Stomach (tissue), 9 donors: Measurements from ENCODE around the gene GAMT. TPM values are rescaled to one million over a fixed set of nuclear protein-coding genes. Genes with fewer than 3 reads are reported as not detected.

ENCODE experiments used
- DNase-seq, 2 donors: peaks; one replicate each; pipeline versions ENCODE4 v3.0.0 to v3.0.0-alpha.2; 2013 to 2019
- H3K27ac ChIP-seq, 5 donors: fragments of 200-600 bp in 4 of 5; sonication (generic) in 4 of 5; one replicate each; pipeline ENCODE4 v1.5.1; 2013 to 2019; ENCODE audit warnings: mild to moderate bottlenecking in 1 of 5, moderate library complexity in 1 of 5
- H3K27me3 ChIP-seq, 3 donors: fragments of 200-600 bp; sonication (generic); one replicate each; pipeline ENCODE4 v1.5.1; 2017 to 2019; ENCODE audit warnings: mixed run types in 1 of 3
- H3K36me3 ChIP-seq, 4 donors: fragments of 200-600 bp; sonication (generic); 1 replicate in 3 of 4; 2 replicates in 1 of 4; pipeline ENCODE4 v1.5.1; 2016 to 2019
- H3K4me1 ChIP-seq, 4 donors: fragments of 200-600 bp; sonication (generic); one replicate each; pipeline ENCODE4 v1.5.1; 2016 to 2019
- H3K4me3 ChIP-seq, 4 donors: fragments of 200-600 bp; sonication (generic) in 3 of 4; one replicate each; pipeline ENCODE4 v1.5.1; 2016 to 2019; ENCODE audit warnings: mild to moderate bottlenecking in 1 of 4
- H3K9me3 ChIP-seq, 4 donors: fragments of 200-600 bp; sonication (generic); one replicate each; pipeline ENCODE4 v1.5.1; 2016 to 2019
- CTCF ChIP-seq, 7 experiments: fragments of 450-650 bp in 4 of 7; fragments of 200-600 bp in 3 of 7; sonication (generic) in 3 of 7; IDR thresholded peaks; one replicate each; pipeline ENCODE4 v1.5.1; 2016 to 2019; ENCODE audit warnings: antibody characterized with exemption in 7 of 7, control low read depth in 2 of 7, mild to moderate bottlenecking in 1 of 7
- EP300 ChIP-seq: sonication (generic); formaldehyde crosslinking; IDR thresholded peaks from one replicate; pipeline ENCODE4 v1.6.1; 2017; ENCODE audit warnings: antibody characterized with exemption
- POLR2A ChIP-seq, 4 donors: fragments of 450-650 bp; IDR thresholded peaks; one replicate each; pipeline ENCODE4 v1.6.1; 2016; ENCODE audit warnings: antibody characterized with exemption in 4 of 4, control low read depth in 2 of 4, mild to moderate bottlenecking in 1 of 4, moderate library complexity in 1 of 4
- POLR2AphosphoS5 ChIP-seq, 3 donors: sonication (generic); formaldehyde crosslinking; IDR thresholded peaks; one replicate each; pipeline ENCODE4 v1.6.1; 2016; ENCODE audit warnings: antibody characterized with exemption in 3 of 3
- WGBS, 5 donors: extraction: QIAGEN DNeasy Blood & Tissue Kit in 3 of 5; methylation state at CpG; one replicate each; pipeline versions ENCODE4 v1.1.5 to v1.1.7; 2013 to 2018; 5-methylcytosine and 5-hydroxymethylcytosine counted together
- intact Hi-C: fragments of 100-400 bp; cut with DNase I; formaldehyde crosslinking; loops from one replicate; pipeline ENCODE4 v1.15.1; 2023; ENCODE audit warnings: low total_unique reads
- polyA plus RNA-seq, 3 donors: library from polyadenylated mRNA; stranded (reverse); fragments of 200-250 nt; gene quantifications; one replicate each; pipeline ENCODE4 v1.2.3, GENCODE V29; 2013
- total RNA-seq, 5 donors: library from RNA; depleted of rRNA; stranded (reverse); fragments of >200 nt; gene quantifications; one replicate each; pipeline versions ENCODE4 v1.1.0 to v1.2.3, GENCODE V29; 2014 to 2016
- donor health status: healthy with polysubstance abuse.
- donor health status: Bipolar disorder and iron deficiency.
- donor health status: healthy.

Gene GAMT
- total and polyA plus RNA-seq, 8 donors: 2.6 to 102 (median 21.2) TPM; not detected in 2

- peak overlapping the region; percentile 12 to 98 (median 96) for H3K27ac ChIP-seq
- TF ChIP-seq POLR2AphosphoS5 (IDR thresholded peaks at IDR 0.05) (peak in 1 of 3 donors; percentile 5), EP300 (no peak)
- peaks cover 76 to 90% (median 86%) of the 10 kb centered on the region in 4 donors for H3K4me1 ChIP-seq
- no peaks in the 10 kb centered on the region for H3K9me3 ChIP-seq
- peak overlapping the region in 1 of 4 donors; percentile 99 for H3K4me3 ChIP-seq
- WGBS, 5 donors: 48 to 75% (median 60%) methylated on average over 15 to 29 of the region's 29 CpGs
- H3K36me3 ChIP-seq: peaks cover 13 to 30% (median 20%) of the 10 kb centered on the region in 4 donors
- DNase-seq: no peak
- intact Hi-C loops: no loop called here
- no peaks in the 10 kb centered on the region for H3K27me3 ChIP-seq
These were observed 10.2 kb upstream of the GAMT start for GRCh38 chr19:1411255-1412191.

GRCh38 chr19:1410789-1411188, 9.4 kb upstream of the GAMT start:
- peak overlapping the region in 2 of 4 donors; percentile 97 to 99 for H3K4me3 ChIP-seq
- intact Hi-C loops: no loop called here
- peaks cover 68 to 90% (median 86%) of the 10 kb centered on the region in 4 donors for H3K4me1 ChIP-seq
- DNase-seq: no peak
- H3K9me3 ChIP-seq: no peaks in the 10 kb centered on the region
- peaks cover 13 to 27% (median 20%) of the 10 kb centered on the region in 4 donors for H3K36me3 ChIP-seq
- H3K27me3 ChIP-seq: no peaks in the 10 kb centered on the region
- TF ChIP-seq EP300 (no peak), CTCF (IDR thresholded peaks at IDR 0.05) (no peak), POLR2A (IDR thresholded peaks at IDR 0.05) (no peak), POLR2AphosphoS5 (IDR thresholded peaks at IDR 0.05) (no peak)
- WGBS, 5 donors: 67 to 80% (median 70%) methylated on average over 6 to 9 of the region's 9 CpGs
- peak overlapping the region in 4 of 5 donors; percentile 58 to 98 (median 96) for H3K27ac ChIP-seq

- Histone ChIP-seq H3K4me1 (peaks cover 63 to 85% (median 82%) of the 10 kb centered on the region in 4 donors), H3K9me3 (no peaks in the 10 kb centered on the region), H3K36me3 (peaks cover 13 to 27% (median 20%) of the 10 kb centered on the region in 4 donors), H3K27me3 (no peaks in the 10 kb centered on the region), H3K4me3 (peak overlapping the region in 2 of 4 donors; percentile 97 to 99), H3K27ac (peak overlapping the region in 4 of 5 donors; percentile 58 to 98 (median 96))
- WGBS, 5 donors: 68 to 73% (median 70%) methylated on average over 13 to 23 of the region's 23 CpGs
- TF ChIP-seq CTCF (IDR thresholded peaks at IDR 0.05) (no peak), POLR2AphosphoS5 (IDR thresholded peaks at IDR 0.05) (no peak), EP300 (no peak), POLR2A (IDR thresholded peaks at IDR 0.05) (no peak)
- intact Hi-C loops: no loop called here
- DNase-seq: no peak
These were observed 8.9 kb upstream of the GAMT start for GRCh38 chr19:1410136-1410786.

GRCh38 chr19:1409204-1410005, 8.1 kb upstream of the GAMT start:
- Histone ChIP-seq H3K27ac (peak overlapping the region; percentile 88 to 98 (median 96)), H3K9me3 (no peaks in the 10 kb centered on the region), H3K36me3 (peaks cover 13 to 27% (median 20%) of the 10 kb centered on the region in 4 donors), H3K27me3 (no peaks in the 10 kb centered on the region), H3K4me3 (peak overlapping the region; percentile 97 to 100 (median 100)), H3K4me1 (peaks cover 55 to 77% (median 73%) of the 10 kb centered on the region in 4 donors)
- DNase-seq: no peak
- intact Hi-C loops: no loop called here
- TF ChIP-seq CTCF (IDR thresholded peaks at IDR 0.05) (no peak), EP300 (no peak), POLR2A (IDR thresholded peaks at IDR 0.05) (no peak), POLR2AphosphoS5 (IDR thresholded peaks at IDR 0.05) (no peak)
- WGBS, 5 donors: 30 to 49% (median 42%) methylated on average over 20 to 33 of the region's 33 CpGs
